ENCODE results near the gene MEDAG.

GRCh38 chr13:30874561-30874960 is 31.5 kb upstream of the MEDAG start:
- TF ChIP-seq POLR2A (IDR thresholded peaks at IDR 0.05; ENCODE audit: low read length) (no peak), GATA1 (IDR thresholded peaks at IDR 0.05; ENCODE audit: low read depth, low read length) (no peak)
